MM.1S (cell line): Measurements from ENCODE around the gene RHBDL1.

ENCODE experiments used
- EZH2 ChIP-seq: fragments of 300-600 bp; sonication (generic); optimal IDR thresholded peaks from 2 replicates; pipeline ENCODE3; 2017; ENCODE audit warnings: low read depth, mild to moderate bottlenecking, antibody characterized with exemption, low read length, mixed read lengths
- EZH2phosphoT487 ChIP-seq: fragments of 300-600 bp; sonication (generic); IDR thresholded peaks from 2 replicates; pipeline ENCODE4 v1.6.1; 2018; ENCODE audit warnings: antibody characterized with exemption, low read length
- TF ChIP-seq, protein P1 (sequence below): fragments of 300-600 bp; sonication (generic); IDR thresholded peaks from 2 replicates; pipeline ENCODE4 v1.5.1; 2016; ENCODE audit warnings: antibody characterized with exemption, low read length, mixed read lengths

DNA sequence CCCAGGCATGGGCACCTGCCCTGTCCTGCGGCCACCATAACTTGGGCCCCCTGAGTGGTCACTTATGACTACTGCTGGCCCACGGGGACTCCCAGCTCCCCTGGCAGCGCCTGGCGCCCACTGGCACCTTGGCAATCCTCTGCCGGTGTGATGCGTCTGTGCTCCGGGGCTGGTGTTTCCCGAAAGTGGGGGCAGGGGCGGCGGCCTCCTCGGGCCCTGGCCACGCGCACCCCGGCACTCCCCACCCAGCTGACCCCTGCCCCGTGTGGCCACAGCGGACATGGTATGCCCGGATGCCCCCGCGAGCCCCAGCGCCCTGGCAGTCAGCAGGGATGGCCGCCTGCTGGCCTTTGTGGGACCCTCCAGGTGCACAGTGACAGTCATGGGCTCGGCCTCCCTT, 18.0 kb upstream of the RHBDL1 start:
- TF ChIP-seq, protein P1, sequence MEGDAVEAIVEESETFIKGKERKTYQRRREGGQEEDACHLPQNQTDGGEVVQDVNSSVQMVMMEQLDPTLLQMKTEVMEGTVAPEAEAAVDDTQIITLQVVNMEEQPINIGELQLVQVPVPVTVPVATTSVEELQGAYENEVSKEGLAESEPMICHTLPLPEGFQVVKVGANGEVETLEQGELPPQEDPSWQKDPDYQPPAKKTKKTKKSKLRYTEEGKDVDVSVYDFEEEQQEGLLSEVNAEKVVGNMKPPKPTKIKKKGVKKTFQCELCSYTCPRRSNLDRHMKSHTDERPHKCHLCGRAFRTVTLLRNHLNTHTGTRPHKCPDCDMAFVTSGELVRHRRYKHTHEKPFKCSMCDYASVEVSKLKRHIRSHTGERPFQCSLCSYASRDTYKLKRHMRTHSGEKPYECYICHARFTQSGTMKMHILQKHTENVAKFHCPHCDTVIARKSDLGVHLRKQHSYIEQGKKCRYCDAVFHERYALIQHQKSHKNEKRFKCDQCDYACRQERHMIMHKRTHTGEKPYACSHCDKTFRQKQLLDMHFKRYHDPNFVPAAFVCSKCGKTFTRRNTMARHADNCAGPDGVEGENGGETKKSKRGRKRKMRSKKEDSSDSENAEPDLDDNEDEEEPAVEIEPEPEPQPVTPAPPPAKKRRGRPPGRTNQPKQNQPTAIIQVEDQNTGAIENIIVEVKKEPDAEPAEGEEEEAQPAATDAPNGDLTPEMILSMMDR: no peak
- TF ChIP-seq EZH2phosphoT487: no peak
- no peak for TF ChIP-seq EZH2
